ENCODE data around the gene IQCH. TPM values are rescaled to one million over a fixed set of nuclear protein-coding genes. Genes with fewer than 3 reads are reported as not detected.

Gene IQCH
- total and polyA plus RNA-seq, 2 of the 4 experiments (the other 2 are of a cell fraction), result 0.60 to 2.5 TPM

GRCh38 chr15:67266870-67267269 lies 12.3 kb downstream of the IQCH start:
- Histone ChIP-seq H3K27ac (ENCODE audit: insufficient read depth, low read length) (no peak overlapping the region), H3K4me3 (ENCODE audit: insufficient read depth, low read depth, low read length) (no peak overlapping the region), H3K9me1 (ENCODE audit: insufficient read depth, low read length) (no peaks in the 10 kb centered on the region), H2BK15ac (ENCODE audit: low read depth, low read length) (no peak overlapping the region; the same call in 2 of the 3 replicates), H3K4me2 (ENCODE audit: low read depth, low read length) (no peak overlapping the region), H2BK5ac (ENCODE audit: low read depth, low read length, poor library complexity, severe bottlenecking) (no peak overlapping the region), H2AK9ac (replicated peaks; ENCODE audit: low read depth, low read length, poor library complexity) (no peak overlapping the region), H3K9ac (ENCODE audit: low read depth, low read length) (no peak overlapping the region), H3K4me1 (ENCODE audit: control insufficient read depth, insufficient read depth, low read length) (no peaks in the 10 kb centered on the region), H3K36me3 (ENCODE audit: control insufficient read depth, insufficient read depth, low read length) (no peaks in the 10 kb centered on the region), H3K23ac (ENCODE audit: low read depth, low read length) (no peak overlapping the region), H3K79me1 (ENCODE audit: low read depth in 1 of 2, low read length in 2 of 2) (no peaks in the 10 kb centered on the region), H3K9me3 (ENCODE audit: control insufficient read depth, insufficient read depth, low read length) (no peaks in the 10 kb centered on the region; the same call in 1 of the 2 replicates), H3K14ac (replicated peaks; ENCODE audit: low read depth, low read length) (no peak overlapping the region), H3K4ac (ENCODE audit: low read depth, low read length) (no peak overlapping the region), H4K5ac (ENCODE audit: low read depth, low read length) (no peak overlapping the region), H2BK120ac (ENCODE audit: low read depth, low read length) (no peak overlapping the region), H4K20me1 (ENCODE audit: insufficient read depth, low read length) (no peaks in the 10 kb centered on the region), H4K91ac (ENCODE audit: insufficient read depth, low read depth, low read length) (no peak overlapping the region), H3K18ac (ENCODE audit: low read depth, low read length) (no peak overlapping the region), H4K8ac (ENCODE audit: low read depth in 2 of 2, low read length in 2 of 2) (no peak overlapping the region), H2BK20ac (ENCODE audit: low read depth, low read length) (no peak overlapping the region), H3K27me3 (ENCODE audit: control insufficient read depth, insufficient read depth, low read length) (no peaks in the 10 kb centered on the region; the same call in 1 of the 2 replicates), H2AK5ac (ENCODE audit: low read depth, low read length) (no peak overlapping the region), H2AFZ (replicated peaks; ENCODE audit: low read length, poor library complexity) (no peak overlapping the region), H3K56ac (ENCODE audit: extremely low read depth, insufficient read depth, low read length) (no peak overlapping the region)
- in situ Hi-C loops (cut with MboI; ENCODE audit: low sequenced_read_pairs), result no loop called here
- dilution Hi-C loops (cut with HindIII; ENCODE audit: low sequenced_read_pairs, unreplicated experiment), result no loop called here
- DNase-seq (no peak), ATAC-seq (ENCODE audit: low read depth) (no peak)
- POLR2A ChIA-PET (ENCODE audit: unreplicated experiment), result no interaction called here
- intact Hi-C loops (cut with micrococcal nuclease), result no loop called here
- BruUV-seq (replicated peaks), result no TSS peak
- no CpG with 5 or more reads among the region's 6 CpGs for WGBS, 2 experiments (ENCODE audit: extremely low coverage in 2 of 2, insufficient read length in 1 of 2)
- TF ChIP-seq CEBPB (IDR thresholded peaks at IDR 0.05; ENCODE audit: low read depth, low read length) (no peak), FOS (IDR thresholded peaks at IDR 0.05; ENCODE audit: low read depth, low read length) (no peak), MXI1 (IDR thresholded peaks at IDR 0.05; ENCODE audit: borderline replicate concordance, low read depth, low read length) (no peak), BHLHE40 (IDR thresholded peaks at IDR 0.05; ENCODE audit: low read depth, low read length) (no peak), MAFK (IDR thresholded peaks at IDR 0.05; ENCODE audit: low read depth, low read length) (no peak), ELK1 (IDR thresholded peaks at IDR 0.05; ENCODE audit: borderline replicate concordance, low read depth, low read length) (no peak), CHD1 (IDR thresholded peaks at IDR 0.05; ENCODE audit: low read depth, low read length) (no peak), RAD21 (IDR thresholded peaks at IDR 0.05; ENCODE audit: low read length) (no peak), RFX5 (IDR thresholded peaks at IDR 0.05; ENCODE audit: low read depth, low read length) (no peak), NFE2L2 (IDR thresholded peaks at IDR 0.05; ENCODE audit: low read depth, low read length) (no peak), RCOR1 (IDR thresholded peaks at IDR 0.05; ENCODE audit: insufficient replicate concordance, low read length) (no peak), CTCF (conservative IDR thresholded peaks at IDR 0.05; ENCODE audit: low read depth, low read length) (no peak), USF2 (IDR thresholded peaks at IDR 0.05; ENCODE audit: low read depth, low read length) (no peak), MAZ (IDR thresholded peaks at IDR 0.05; ENCODE audit: borderline replicate concordance, low read depth, low read length) (no peak), SMC3 (IDR thresholded peaks at IDR 0.05; ENCODE audit: low read depth, low read length) (no peak)
- CTCF ChIA-PET, result no interaction called here
